Measurements from ENCODE around the gene SLX4IP.

SLX4IP gene

GRCh38 chr20:10467681-10468339, 32.7 kb downstream of the SLX4IP start:
- DNase-seq, result peak; percentile 16

GRCh38 chr20:10468340-10468845, 33.3 kb downstream of the SLX4IP start:
- no peak for DNase-seq

GRCh38 chr20:10469056-10469455, 34.0 kb downstream of the SLX4IP start:
- DNase-seq, result no peak

- peak; percentile 74 for DNase-seq
These were observed 34.5 kb downstream of the SLX4IP start for GRCh38 chr20:10469599-10469998.

- no peak for DNase-seq
These were observed 35.2 kb downstream of the SLX4IP start for GRCh38 chr20:10470276-10470675.

GRCh38 chr20:10472871-10473270, 37.8 kb downstream of the SLX4IP start:
- DNase-seq, result no peak

GRCh38 chr20:10474606-10475184, 39.6 kb downstream of the SLX4IP start:
- DNase-seq, result no peak

GRCh38 chr20:10475225-10475624, 40.1 kb downstream of the SLX4IP start:
- no peak for DNase-seq

GRCh38 chr20:10476319-10476724, 41.2 kb downstream of the SLX4IP start:
- DNase-seq, result peak; percentile 40

GRCh38 chr20:10478205-10478604, 43.1 kb downstream of the SLX4IP start:
- DNase-seq, result no peak

- no peak for DNase-seq
These were observed 43.8 kb downstream of the SLX4IP start for GRCh38 chr20:10478930-10479329.

- no peak for DNase-seq
These were observed 46.6 kb downstream of the SLX4IP start for GRCh38 chr20:10481676-10482075.

- DNase-seq, result no peak
These were observed 48.6 kb downstream of the SLX4IP start for GRCh38 chr20:10483691-10484090.

- peak; percentile 74 for DNase-seq
These were observed 52.3 kb downstream of the SLX4IP start for GRCh38 chr20:10487142-10488136.

GRCh38 chr20:10488534-10488933, 53.4 kb downstream of the SLX4IP start:
- no peak for DNase-seq

- no peak for DNase-seq
These were observed 54.7 kb downstream of the SLX4IP start for GRCh38 chr20:10489853-10490252.

- no peak for DNase-seq
These were observed 55.2 kb downstream of the SLX4IP start for GRCh38 chr20:10490257-10490656.

GRCh38 chr20:10490706-10491105, 55.6 kb downstream of the SLX4IP start:
- DNase-seq, result no peak

GRCh38 chr20:10492065-10492464, 57.0 kb downstream of the SLX4IP start:
- peak; percentile 45 for DNase-seq

GRCh38 chr20:10492844-10493243, 57.7 kb downstream of the SLX4IP start:
- no peak for DNase-seq

GRCh38 chr20:10495173-10495572, 60.1 kb downstream of the SLX4IP start:
- no peak for DNase-seq

GRCh38 chr20:10496465-10496864, 61.4 kb downstream of the SLX4IP start:
- no peak for DNase-seq

- DNase-seq, result no peak
These were observed 62.2 kb downstream of the SLX4IP start for GRCh38 chr20:10497283-10497682.

Measured in EL (cell line).